HG02623 (cell line): ENCODE results near the gene PDK4.
"Not testable (repeated sequence)": the region's sequence is repeated elsewhere in the genome, so short reads cannot be mapped to it uniquely, and the experiment has no call there.

Source experiments
- ATAC-seq: cut with Tn5 transposase; IDR thresholded peaks from one replicate; pipeline ENCODE4 v1.9.1; 2021; ENCODE audit warnings: moderate library complexity; ENCODE audit not compliant: unreplicated experiment

Gene PDK4

DNA sequence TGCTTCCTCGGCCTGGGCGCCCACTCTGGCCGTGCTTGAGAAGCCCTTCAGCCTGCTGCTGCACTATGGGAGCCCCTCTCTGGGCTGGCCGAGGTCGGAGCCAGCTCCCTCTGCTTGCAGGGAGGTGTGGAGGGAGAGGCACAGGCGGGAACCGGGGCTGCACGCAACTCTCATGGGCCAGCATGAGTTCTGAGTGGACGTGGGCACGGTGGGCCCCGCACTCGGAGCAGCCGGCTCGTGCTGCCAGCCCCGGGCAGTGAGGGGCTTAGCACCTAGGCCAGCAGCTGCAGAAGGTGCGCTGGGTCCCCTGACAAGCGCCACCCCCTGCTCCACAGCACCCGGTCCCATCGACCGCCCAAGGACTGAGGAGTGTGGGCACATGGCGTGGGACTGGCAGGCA lies 9.0 kb upstream of the PDK4 start:
- no peak for ATAC-seq

GRCh38 chr7:95604811-95605210 lies 8.5 kb upstream of the PDK4 start:
- not testable (repeated sequence) for ATAC-seq

DNA sequence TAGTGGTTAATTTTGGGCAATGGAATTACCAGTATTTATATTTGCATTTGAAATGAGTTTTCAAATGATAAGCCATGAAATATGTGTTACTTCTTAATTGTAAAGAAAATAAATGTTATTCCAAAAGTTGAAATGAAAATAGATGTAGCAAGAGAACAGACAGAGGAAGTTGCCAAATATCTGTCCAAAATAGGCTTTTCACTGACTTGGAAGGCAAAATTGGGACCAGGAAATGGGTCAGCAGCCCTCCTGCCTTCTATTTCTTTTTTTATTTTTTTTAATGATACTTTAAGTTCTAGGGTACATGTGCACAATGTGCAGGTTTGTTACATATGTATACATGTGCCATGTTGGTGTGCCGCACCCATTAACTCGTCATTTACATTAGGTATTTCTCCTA lies 8.1 kb upstream of the PDK4 start:
- ATAC-seq: not testable (repeated sequence)

DNA sequence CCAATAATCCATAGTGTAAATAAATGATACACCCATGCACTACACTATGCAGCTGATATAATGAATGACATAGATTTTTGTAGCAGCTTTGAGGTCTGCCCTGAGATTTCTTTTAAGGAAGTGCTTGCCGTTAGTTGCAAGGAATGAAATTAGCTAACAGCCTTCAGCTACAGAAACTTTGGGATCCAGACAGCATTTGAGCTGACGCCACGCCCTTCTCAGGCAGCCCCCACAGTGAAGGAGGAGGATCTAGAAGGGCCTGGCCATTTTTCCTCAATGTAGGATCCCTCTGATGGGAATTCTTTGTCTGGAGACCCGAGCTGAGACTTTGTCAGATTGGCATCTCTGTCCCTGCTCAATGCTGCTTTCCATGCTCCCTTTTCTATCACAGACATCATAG lies 6.1 kb upstream of the PDK4 start:
- no peak for ATAC-seq

DNA sequence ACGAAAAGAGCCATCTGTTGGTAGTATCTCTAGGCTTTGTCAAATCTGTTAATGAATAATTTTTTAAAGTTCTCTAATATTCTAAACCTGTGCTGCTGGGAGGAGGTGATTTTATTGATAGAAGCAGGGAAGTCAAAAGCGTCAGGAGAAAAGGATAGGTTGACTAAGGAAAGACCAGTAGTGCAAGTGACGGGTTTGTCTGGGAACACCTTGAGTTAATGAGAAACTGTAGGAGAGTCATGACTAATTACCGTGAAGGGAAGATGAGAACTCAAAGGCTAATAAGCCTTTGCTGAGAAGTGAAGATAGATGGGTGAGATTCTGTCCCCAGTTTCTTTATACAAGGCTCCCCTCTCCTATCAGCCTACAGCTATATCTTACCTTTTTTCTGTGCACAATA lies 5.0 kb upstream of the PDK4 start:
- ATAC-seq: no peak

- ATAC-seq: no peak
Observed at GRCh38 chr7:95599069-95599468, 2.8 kb upstream of the PDK4 start.

GRCh38 chr7:95598511-95598910 lies 2.2 kb upstream of the PDK4 start:
- ATAC-seq: no peak

DNA sequence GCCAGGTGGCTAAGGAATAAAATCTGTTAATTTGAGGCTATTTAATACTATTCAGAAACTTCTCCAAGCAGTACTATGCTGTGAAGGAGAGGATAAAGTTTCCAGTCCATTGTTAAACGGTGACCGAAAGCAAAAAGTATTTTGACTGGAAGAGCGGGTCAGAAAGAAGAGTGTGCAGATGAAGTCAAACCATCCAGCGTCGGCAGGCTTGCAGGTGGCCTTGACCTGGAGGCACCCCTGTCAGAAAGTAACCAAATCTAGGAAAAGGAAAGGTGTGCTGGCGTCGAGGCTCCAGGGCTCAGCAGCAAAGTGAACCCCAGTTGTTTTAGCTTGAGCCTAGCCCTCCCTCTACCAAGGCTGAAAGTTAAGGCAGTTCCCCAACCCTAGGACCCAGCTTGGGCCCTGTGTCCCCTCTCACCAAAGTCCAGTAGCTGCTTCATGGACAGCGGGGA lies 544 bp downstream of the PDK4 start:
- ATAC-seq: no peak

GRCh38 chr7:95594185-95594584 lies 2.1 kb downstream of the PDK4 start:
- ATAC-seq: no peak

DNA sequence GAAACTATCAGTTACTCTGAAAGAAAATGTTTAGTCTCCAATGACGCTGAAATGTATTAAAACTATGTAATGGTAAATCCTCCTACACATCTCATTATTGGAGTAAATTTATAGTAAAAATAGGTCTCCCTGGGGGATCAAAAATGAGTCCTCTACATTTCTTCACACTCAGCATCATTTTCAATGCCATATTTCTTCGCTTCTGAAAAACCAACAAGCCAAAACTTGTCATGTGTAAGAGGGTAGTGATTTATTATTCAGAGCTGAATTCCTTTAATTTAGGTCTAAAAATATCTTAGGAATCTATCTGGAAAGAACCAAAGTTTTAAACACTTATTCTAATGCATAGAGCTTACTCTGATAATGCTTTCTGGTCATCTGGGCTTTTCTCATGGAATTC lies 3.0 kb downstream of the PDK4 start:
- ATAC-seq: no peak

DNA sequence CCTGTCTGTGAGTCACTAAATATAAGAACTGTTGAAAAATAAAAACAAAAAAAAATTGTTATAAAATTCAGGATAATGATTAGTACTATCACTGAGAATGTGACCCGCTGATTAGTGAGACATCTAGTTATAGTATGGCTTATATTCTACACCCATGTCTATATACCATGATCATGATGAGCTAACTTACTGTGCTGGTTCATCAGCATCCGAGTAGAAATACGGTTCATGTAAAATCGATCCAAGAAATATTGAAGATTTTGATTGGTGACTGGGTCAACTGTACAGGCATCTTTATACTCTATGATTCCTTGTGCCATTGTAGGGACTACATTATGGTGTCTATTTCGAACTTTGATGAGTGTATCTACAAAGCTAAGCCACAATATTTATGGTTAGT lies 3.7 kb downstream of the PDK4 start:
- ATAC-seq: no peak

DNA sequence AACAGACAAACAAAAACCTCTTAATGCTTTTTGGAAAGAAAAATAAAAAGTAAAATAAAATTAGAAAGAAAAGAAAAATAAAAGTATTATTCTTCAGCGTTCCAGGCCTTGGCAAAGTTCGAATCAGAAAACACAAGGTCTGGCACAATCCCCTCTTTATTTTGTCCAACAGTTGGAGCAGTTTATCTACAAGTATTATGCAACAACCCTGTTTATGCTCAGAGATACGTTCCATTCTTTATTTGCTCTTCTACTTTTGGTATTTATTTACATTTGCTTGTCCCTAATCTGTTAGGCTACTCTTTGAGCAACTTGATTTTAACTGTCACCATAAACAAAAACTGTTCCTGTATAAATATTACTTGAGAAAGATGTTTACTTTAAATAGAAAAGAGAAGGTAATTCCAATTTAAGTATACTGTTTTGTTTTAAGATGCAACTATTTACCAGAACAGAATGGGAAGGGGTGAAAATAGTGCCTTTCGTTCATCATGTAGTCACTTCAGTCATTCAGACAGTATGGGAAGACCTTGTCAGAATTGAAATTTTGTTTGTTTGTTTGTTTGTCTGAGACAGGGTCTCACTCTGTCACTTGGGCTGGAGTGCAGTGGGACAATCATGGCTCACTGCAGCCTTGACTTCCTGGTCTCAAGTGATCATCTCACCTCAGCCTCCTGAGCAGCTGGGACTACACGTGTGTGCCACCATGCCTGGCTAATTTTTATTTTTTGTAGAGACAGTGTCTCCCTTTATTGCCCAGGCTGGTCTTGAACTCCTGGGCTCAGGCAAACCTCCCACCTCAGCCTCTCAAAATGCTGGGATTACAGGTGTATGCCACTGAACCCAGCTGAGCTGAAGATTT lies 5.7 kb downstream of the PDK4 start:
- no peak for ATAC-seq

DNA sequence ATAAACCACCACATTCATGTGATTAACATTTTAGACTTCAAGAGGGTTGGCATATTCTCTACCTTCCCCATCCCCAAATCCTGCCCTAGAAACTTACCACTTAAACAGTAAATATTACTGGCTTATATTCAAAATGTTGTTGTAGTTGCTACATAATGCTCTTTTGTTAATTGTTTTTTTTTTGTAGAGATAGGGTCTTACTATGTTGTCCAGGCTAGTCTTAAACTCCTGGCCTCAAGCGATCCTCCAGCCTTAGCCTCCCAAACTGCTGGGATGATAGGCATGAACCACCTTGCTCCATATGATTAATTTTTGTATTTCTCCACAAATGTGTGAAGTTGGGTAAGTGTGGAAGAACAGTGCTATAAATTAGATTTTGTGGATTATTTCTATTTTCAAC lies 6.5 kb downstream of the PDK4 start:
- ATAC-seq: no peak

GRCh38 chr7:95589031-95589430 lies 7.3 kb downstream of the PDK4 start:
- ATAC-seq: no peak

DNA sequence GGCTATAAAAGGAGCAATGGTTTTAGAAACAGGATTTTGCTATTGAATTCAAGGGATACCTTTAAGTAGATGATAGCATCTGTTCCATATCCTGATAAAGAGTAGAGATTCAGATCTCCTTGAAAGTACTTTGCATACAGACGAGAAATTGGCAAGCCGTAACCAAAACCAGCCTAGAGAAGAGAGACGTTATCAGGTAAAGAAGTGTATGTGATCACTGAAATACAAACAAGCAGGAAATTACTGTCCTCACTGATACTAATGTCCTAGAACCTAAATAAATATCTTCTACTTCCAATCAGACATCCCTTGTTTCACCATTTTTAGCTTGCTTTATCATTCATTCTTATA lies 9.4 kb downstream of the PDK4 start:
- ATAC-seq: no peak

- no peak for ATAC-seq
Observed at GRCh38 chr7:95585426-95585789, 10.9 kb downstream of the PDK4 start.

DNA sequence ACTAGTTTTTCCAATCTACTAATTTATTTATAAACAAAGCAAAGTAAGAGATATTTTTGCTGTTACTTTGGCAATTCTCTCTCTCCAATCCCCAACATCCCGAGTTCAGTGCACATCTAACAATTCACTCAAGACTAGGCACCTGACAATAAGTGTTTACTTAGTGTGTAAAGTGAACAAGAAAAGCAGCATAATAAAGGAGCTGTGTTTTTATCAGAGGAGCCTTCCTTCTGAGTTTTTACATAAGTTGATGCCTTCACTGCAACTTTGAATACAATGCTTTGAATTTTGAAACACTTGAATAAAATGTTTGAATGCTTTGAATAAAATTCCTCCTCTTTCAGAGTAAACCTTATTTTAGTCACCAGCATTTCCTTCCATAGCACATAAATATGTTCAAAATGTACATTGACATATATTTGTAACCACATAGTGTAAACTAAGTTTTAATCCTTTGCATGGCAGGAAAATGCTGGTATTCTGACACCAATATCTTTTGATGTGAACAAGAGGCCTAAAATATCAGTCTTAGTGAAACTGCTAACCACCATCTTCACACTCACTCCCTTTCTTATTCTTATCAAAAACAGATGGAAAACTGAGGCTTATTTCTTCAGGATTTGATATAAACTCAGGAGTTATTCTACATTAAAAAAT lies 11.4 kb downstream of the PDK4 start:
- ATAC-seq: no peak

GRCh38 chr7:95583834-95584621 lies 12.3 kb downstream of the PDK4 start:
- no peak for ATAC-seq

DNA sequence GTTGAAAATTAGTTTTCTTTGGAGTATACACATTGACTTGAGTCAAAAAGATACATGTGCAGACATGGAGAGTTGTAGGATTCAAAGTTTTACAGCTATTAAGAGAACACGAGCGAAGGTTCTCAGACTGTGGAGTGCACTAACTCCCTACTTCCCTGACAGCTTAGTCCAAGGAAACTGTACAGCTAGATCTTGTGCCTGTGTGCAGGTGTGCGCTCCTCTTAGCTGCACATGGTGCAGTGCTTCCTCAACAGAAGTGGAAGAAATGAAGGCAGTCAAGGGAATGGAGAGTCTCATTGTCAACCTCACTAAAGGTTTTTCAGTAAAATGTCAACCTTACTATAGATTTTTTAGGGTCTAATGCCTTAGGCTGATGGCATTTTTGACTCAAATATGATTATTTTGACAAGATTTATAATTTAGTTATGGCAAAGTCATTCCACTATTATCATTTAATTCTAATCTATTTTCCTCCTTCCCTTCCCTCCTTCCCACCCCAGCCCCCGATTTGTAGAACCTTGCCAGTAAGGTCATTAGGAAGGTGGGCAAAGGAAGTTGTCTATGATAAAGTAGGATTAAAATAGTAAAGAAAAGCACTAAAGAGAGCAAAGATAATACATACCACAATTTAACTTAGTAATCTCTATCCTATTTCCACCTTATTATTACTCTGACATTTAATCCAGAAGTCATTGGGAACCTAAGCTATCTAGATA lies 13.6 kb downstream of the PDK4 start:
- ATAC-seq: no peak

- no peak for ATAC-seq
Observed at GRCh38 chr7:95581467-95581866, 14.8 kb downstream of the PDK4 start.

GRCh38 chr7:95579318-95579717 lies 17.0 kb downstream of the PDK4 start:
- ATAC-seq: no peak
